Progenitor cell of endocrine pancreas (in vitro differentiated cells): ENCODE measurements around the gene TM9SF1. TPM values are rescaled to one million over a fixed set of nuclear protein-coding genes. Genes with fewer than 3 reads are reported as not detected.
A peak's percentile ranks its signal among the peaks of the same experiment; 100 is the strongest.

ENCODE experiments used
- DNase-seq: peaks from one replicate; pipeline ENCODE4 v3.0.0; 2021; ENCODE audit warnings: low spot score; ENCODE audit not compliant: unreplicated experiment
- H3K27ac Mint-ChIP-seq: 2 replicates; pipeline ENCODE4 v1.8.0; 2021; ENCODE audit warnings: mild to moderate bottlenecking, moderate library complexity, mixed read lengths
- H3K27me3 Mint-ChIP-seq: 2 replicates; pipeline ENCODE4 v1.8.0; 2021; ENCODE audit warnings: mixed read lengths
- H3K36me3 Mint-ChIP-seq: 2 replicates; pipeline ENCODE4 v1.8.0; 2022; ENCODE audit warnings: mixed read lengths; ENCODE audit not compliant: insufficient read depth
- H3K4me1 Mint-ChIP-seq: 2 replicates; pipeline ENCODE4 v1.8.0; 2021; ENCODE audit warnings: low read depth, mixed read lengths
- H3K4me3 Mint-ChIP-seq: 2 replicates; pipeline ENCODE4 v1.8.0; 2021; ENCODE audit warnings: low read depth, mild to moderate bottlenecking, moderate library complexity, mixed read lengths
- H3K9me3 Mint-ChIP-seq: 2 replicates; pipeline ENCODE4 v1.8.0; 2021; ENCODE audit warnings: low read depth, mixed read lengths
- total RNA-seq: library from RNA; stranded (reverse); gene quantifications from 2 replicates; pipeline ENCODE4 v1.2.1, GENCODE V29; 2021
- TF ChIP-seq, protein P1 (sequence below): fragments of 200-600 bp; sonication (generic); IDR thresholded peaks from one replicate; pipeline ENCODE4 v1.5.0; 2021; ENCODE audit warnings: antibody characterized with exemption, mild to moderate bottlenecking; ENCODE audit not compliant: unreplicated experiment

Gene TM9SF1
- total RNA-seq, 1 donor from 2014 or later: 56.2 TPM

DNA sequence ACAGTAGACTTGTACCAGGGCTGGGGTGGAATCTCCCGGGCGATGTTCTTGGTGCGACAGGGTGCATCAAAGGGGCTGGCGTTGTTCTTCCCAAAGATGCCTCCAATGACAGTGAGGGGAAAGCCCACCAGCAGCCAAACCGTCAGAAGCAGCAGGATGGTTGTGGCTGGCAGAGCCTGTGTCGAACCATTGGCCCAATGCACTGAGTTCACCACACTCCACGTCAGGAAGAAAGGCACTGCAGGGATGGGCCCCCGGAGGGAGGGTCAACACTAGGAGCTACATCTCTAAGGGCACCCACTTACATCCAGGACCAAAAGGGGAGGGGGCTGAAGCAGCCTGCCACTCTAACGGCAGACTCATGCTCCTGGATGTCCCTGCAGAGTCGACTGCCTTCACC, 4.8 kb downstream of the TM9SF1 start:
- peaks cover 22% of the 10 kb centered on the region for H3K4me1 Mint-ChIP-seq
- no peak overlapping the region for H3K4me3 Mint-ChIP-seq
- no peaks in the 10 kb centered on the region for H3K9me3 Mint-ChIP-seq
- DNase-seq: no peak
- TF ChIP-seq, protein P1, sequence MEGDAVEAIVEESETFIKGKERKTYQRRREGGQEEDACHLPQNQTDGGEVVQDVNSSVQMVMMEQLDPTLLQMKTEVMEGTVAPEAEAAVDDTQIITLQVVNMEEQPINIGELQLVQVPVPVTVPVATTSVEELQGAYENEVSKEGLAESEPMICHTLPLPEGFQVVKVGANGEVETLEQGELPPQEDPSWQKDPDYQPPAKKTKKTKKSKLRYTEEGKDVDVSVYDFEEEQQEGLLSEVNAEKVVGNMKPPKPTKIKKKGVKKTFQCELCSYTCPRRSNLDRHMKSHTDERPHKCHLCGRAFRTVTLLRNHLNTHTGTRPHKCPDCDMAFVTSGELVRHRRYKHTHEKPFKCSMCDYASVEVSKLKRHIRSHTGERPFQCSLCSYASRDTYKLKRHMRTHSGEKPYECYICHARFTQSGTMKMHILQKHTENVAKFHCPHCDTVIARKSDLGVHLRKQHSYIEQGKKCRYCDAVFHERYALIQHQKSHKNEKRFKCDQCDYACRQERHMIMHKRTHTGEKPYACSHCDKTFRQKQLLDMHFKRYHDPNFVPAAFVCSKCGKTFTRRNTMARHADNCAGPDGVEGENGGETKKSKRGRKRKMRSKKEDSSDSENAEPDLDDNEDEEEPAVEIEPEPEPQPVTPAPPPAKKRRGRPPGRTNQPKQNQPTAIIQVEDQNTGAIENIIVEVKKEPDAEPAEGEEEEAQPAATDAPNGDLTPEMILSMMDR: no peak
- peaks cover 23% of the 10 kb centered on the region for H3K36me3 Mint-ChIP-seq
- H3K27me3 Mint-ChIP-seq: no peaks in the 10 kb centered on the region
- no peak overlapping the region for H3K27ac Mint-ChIP-seq

DNA sequence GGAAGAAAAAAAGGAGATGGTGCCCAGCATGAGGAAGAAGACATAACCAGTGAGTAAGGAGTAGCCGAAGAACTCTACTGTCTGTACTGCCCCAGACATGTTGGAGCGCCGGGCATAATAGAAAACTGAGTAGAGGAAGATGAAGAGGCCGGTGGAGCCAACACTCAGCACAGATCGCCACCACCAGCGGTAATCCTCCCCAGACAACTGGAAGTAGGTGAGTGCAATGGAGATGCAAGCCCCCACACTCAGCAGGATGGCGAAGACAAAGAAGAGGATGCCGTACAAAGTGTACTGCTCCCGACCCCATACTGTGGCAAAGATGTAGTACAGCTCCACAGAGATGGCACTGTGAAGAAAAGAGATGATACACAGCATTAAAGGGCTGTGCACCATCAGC, 5.8 kb downstream of the TM9SF1 start:
- Mint-ChIP-seq H3K27me3 (no peaks in the 10 kb centered on the region), H3K27ac (peak overlapping the region; percentile 4), H3K36me3 (peaks cover 23% of the 10 kb centered on the region), H3K4me3 (peak overlapping the region; percentile 92), H3K4me1 (peaks cover 17% of the 10 kb centered on the region), H3K9me3 (no peaks in the 10 kb centered on the region)
- no peak for DNase-seq
- TF ChIP-seq, protein P1: no peak

DNA sequence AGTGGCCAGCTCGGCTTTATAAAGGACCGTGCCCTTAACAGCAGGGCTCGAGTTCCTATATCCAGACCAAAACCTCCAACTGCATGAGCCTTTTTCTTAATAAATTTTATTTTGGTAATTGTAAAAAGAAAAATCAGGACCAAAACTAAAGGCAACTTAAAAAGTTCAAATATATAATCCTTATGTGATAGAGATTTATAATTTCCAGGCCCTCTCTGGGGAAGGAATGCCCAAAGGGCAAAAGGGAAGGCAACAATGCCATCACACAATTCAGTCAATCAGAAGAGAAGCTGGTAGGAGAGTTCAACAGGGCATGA, 6.2 kb downstream of the TM9SF1 start:
- TF ChIP-seq, protein P1: no peak

DNA sequence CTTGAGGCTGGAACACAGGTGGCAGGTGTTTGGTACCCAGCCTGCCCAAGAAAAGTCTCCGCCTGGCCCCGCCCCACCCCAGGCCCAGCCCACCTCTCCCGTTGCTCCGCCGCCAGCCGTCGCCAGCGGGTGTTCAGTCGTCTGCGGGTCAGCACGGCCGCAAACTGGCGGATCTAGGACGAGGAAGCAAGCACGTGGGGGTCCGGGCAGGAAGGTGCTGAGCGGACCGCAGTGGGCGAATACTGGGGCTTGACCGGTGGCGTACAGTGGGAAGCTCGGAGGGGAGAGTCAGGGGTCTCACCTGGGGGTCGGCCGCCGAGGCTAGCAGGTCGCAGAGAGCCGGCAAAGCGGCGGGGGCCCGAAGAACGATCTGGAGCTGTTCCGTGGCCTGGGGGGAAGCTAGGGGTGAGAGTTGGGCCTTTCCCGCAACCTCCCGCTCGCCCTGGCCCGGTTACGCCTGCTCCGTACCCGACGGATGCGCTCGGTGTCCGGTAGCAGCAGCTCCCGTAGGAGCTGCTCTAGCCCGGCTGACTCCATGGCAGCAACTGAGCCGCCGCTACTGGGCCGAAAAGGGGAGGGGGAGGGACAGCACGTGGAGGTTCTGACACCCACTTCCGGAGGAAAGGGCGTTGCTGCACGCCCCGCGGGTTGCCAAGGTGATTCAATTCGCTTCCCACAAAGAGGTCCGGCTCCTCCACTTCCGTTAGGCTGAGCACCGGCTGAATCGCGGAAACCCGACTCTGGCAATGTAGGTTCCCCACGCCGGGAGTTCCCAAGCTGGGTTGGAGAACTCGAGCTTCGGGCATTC, 6.8 kb downstream of the TM9SF1 start, which contains the start of gene IPO4:
TSS of gene IPO4 (minus strand) at position 566 of the 808 bp plus-strand sequence. CDS start at position 537, 29 bp downstream.
- peak; percentile 88 for DNase-seq
- no peaks in the 10 kb centered on the region for H3K27me3 Mint-ChIP-seq
- peak within 1 kb of the TSS; percentile 92 for H3K4me3 Mint-ChIP-seq
- peaks cover 22% of the 10 kb centered on the region for H3K36me3 Mint-ChIP-seq
- H3K4me1 Mint-ChIP-seq: peaks cover 13% of the 10 kb centered on the region
- TF ChIP-seq, protein P1: no peak
- peak within 1 kb of the TSS; percentile 96 for H3K27ac Mint-ChIP-seq
- no peaks in the 10 kb centered on the region for H3K9me3 Mint-ChIP-seq

More for the DNA sequence above, 6.2 kb downstream of the TM9SF1 start:
- DNase-seq: no peak
- Mint-ChIP-seq H3K27me3 (no peaks in the 10 kb centered on the region), H3K36me3 (peaks cover 22% of the 10 kb centered on the region), H3K4me3 (peak overlapping the region; percentile 92), H3K27ac (peak overlapping the region; percentile 96), H3K9me3 (no peaks in the 10 kb centered on the region), H3K4me1 (peaks cover 14% of the 10 kb centered on the region)

- Mint-ChIP-seq H3K27ac (peak overlapping the region; percentile 96), H3K27me3 (no peaks in the 10 kb centered on the region), H3K4me3 (peak overlapping the region; percentile 92), H3K9me3 (no peaks in the 10 kb centered on the region), H3K4me1 (peaks cover 13% of the 10 kb centered on the region), H3K36me3 (peaks cover 19% of the 10 kb centered on the region)
- no peak for DNase-seq
- TF ChIP-seq, protein P1: no peak
Observed at GRCh38 chr14:24187539-24187915, 7.7 kb downstream of the TM9SF1 start.
